GM12872 (cell line): ENCODE results near the gene CDC7.

Experiments used
- TF ChIP-seq, protein P1 (sequence below): IDR thresholded peaks from 3 replicates; pipeline ENCODE4 v1.5.1; 2011; ENCODE audit warnings: low read depth, mild to moderate bottlenecking, low read length, moderate library complexity; ENCODE audit not compliant: insufficient read depth

Gene CDC7

GRCh38 chr1:91527781-91528180 lies 27.1 kb downstream of the CDC7 start:
- TF ChIP-seq, protein P1, sequence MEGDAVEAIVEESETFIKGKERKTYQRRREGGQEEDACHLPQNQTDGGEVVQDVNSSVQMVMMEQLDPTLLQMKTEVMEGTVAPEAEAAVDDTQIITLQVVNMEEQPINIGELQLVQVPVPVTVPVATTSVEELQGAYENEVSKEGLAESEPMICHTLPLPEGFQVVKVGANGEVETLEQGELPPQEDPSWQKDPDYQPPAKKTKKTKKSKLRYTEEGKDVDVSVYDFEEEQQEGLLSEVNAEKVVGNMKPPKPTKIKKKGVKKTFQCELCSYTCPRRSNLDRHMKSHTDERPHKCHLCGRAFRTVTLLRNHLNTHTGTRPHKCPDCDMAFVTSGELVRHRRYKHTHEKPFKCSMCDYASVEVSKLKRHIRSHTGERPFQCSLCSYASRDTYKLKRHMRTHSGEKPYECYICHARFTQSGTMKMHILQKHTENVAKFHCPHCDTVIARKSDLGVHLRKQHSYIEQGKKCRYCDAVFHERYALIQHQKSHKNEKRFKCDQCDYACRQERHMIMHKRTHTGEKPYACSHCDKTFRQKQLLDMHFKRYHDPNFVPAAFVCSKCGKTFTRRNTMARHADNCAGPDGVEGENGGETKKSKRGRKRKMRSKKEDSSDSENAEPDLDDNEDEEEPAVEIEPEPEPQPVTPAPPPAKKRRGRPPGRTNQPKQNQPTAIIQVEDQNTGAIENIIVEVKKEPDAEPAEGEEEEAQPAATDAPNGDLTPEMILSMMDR, result no peak

DNA sequence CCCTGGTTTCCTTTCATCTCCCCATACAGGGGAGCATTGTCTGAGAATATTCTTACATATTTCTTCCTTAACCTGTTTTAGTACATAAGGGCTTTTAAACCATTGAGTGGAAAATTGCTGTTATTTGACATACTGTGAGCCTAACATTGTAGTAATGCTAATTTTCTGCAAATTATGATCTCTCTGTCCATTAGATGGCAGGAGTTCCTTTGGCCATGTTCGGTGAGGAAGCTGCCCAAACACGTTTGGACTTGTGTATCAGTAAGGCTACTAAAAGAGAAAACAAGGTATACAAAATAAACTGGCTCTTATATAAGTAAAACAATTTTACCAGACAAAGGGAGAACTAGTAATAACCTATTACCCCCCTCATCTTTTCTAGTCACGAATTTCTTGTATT lies 29.2 kb downstream of the CDC7 start:
- TF ChIP-seq, protein P1, result no peak; the same call in 2 of the 3 replicates

- TF ChIP-seq, protein P1, result no peak
Measured at GRCh38 chr1:91533361-91534024, 32.8 kb downstream of the CDC7 start.

DNA sequence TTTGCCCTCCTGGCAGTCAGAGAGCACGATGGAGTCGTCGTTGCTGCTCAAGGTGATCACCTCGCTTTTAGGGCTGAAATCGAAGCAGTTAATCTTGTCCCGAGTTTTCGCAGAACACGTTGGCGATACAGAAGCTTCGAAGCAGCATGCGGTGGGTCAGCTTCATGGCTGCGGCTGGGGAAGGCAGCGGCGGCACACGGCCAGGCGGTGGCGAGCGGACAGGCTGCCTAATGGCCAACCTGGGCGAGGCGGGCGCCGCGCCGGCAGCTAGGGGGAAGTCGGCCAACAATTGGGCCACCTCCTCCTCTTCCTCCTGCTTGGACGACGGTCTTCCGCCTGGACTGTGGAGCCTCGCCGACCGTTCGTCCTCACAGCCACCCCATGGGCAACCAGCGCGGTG lies 34.8 kb downstream of the CDC7 start:
- TF ChIP-seq, protein P1, result no peak

DNA sequence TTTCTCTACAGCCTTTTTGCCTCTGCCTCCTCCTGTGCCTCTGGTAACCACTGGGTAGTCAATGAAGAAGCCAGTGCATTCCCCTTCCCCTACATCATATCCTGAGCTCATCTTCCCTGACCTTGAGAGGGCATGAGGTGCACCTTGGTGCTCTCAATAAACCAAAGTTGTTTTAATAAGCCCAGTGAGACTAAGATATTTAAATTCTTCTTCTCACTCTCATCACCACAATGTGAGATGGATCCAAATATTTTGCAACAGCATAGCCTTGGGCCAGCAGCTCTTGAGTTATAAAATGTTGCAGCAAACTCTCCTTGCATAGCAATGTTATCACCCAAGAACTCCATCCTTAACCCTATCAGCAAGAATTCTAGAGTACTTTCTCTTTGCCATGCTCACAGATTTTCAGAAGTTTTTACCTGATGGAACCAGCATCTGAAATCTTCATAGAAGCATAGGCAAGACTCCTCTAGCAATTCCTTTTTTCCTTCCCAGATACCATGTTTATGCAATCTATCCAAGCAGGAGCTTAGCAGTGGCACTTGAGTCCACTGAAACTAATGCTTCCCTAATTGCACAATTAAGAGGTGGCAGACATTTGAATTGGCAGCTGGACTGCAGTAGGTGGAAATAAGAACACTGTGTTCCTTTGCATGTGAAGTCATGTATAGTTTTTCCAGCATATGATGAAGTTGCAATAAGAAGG lies 36.8 kb downstream of the CDC7 start:
- TF ChIP-seq, protein P1, result no peak

- TF ChIP-seq, protein P1, result no peak
Measured at GRCh38 chr1:91537987-91538304, 37.3 kb downstream of the CDC7 start.

DNA sequence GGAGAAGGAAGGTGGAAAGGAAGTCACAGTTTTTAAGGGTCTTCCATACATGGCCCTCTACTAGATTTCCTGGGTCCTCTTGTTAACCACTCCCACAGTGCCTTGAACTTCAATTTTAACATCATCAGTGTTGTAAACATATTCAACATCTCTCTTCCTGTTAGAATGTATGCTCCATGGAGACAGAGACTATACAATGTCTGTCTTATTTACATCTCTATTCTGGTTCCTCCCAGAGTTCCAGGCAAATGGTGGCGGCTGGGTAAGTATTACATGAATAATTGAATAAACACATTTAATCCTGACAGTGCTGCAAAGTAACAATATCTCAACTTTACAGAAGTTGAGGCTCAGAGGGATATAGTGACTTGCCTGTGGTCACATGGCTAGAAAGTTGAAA lies 40.3 kb downstream of the CDC7 start:
- TF ChIP-seq, protein P1, result no peak
